Liver (tissue), 9 donors: ENCODE results near the gene DSPP. TPM values are rescaled to one million over a fixed set of nuclear protein-coding genes. Genes with fewer than 3 reads are reported as not detected.

Experiments used
- DNase-seq: peaks from one replicate; pipeline ENCODE4 v3.0.0-alpha.2; 2017; ENCODE audit warnings: low spot score
- H3K27ac ChIP-seq, 2 donors: one replicate each; pipeline ENCODE4 v1.7.0; 2013; ENCODE audit warnings: inconsistent platforms in 2 of 2, low read length in 2 of 2, control low read depth in 1 of 2, low read depth in 1 of 2, mild to moderate bottlenecking in 1 of 2
- H3K27me3 ChIP-seq, 4 donors: one replicate each; pipeline versions ENCODE4 v1.6.1 to v1.7.0; 2013; ENCODE audit warnings: low read length in 3 of 4, inconsistent platforms in 1 of 4, mild to moderate bottlenecking in 1 of 4, moderate library complexity in 1 of 4; ENCODE audit not compliant: control insufficient read depth in 4 of 4, insufficient read depth in 4 of 4
- H3K36me3 ChIP-seq, 4 donors: one replicate each; pipeline versions ENCODE4 v1.6.1 to v1.7.0; 2013; ENCODE audit warnings: low read length in 3 of 4, mild to moderate bottlenecking in 3 of 4, low read depth in 1 of 4, moderate library complexity in 1 of 4; ENCODE audit not compliant: control insufficient read depth in 4 of 4, insufficient read depth in 3 of 4
- H3K4me1 ChIP-seq, 4 donors: one replicate each; pipeline versions ENCODE4 v1.6.1 to v1.7.0; 2013; ENCODE audit warnings: low read length in 3 of 4, mild to moderate bottlenecking in 3 of 4, moderate library complexity in 1 of 4; ENCODE audit not compliant: control insufficient read depth in 4 of 4, insufficient read depth in 4 of 4
- H3K4me3 ChIP-seq, 3 donors: one replicate each; pipeline versions ENCODE4 v1.6.1 to v1.7.0; 2013; ENCODE audit warnings: low read length in 3 of 3, control low read depth in 1 of 3, low read depth in 1 of 3, mild to moderate bottlenecking in 1 of 3
- H3K9ac ChIP-seq, 2 donors: one replicate each; pipeline ENCODE4 v1.7.0; 2013; ENCODE audit warnings: low read length in 2 of 2, mild to moderate bottlenecking in 2 of 2, moderate library complexity in 2 of 2, control low read depth in 1 of 2, low read depth in 1 of 2
- H3K9me3 ChIP-seq, 4 donors: one replicate each; pipeline versions ENCODE4 v1.6.1 to v1.7.0; 2013; ENCODE audit warnings: low read length in 3 of 4; ENCODE audit not compliant: control insufficient read depth in 4 of 4
- ATF3 ChIP-seq: IDR thresholded peaks from 2 replicates; pipeline ENCODE4 v1.6.1; 2016; ENCODE audit warnings: antibody characterized with exemption
- EGR1 ChIP-seq, 2 donors: IDR thresholded peaks; 2 replicates each; pipeline ENCODE4 v1.6.1; 2016 to 2018; ENCODE audit warnings: antibody characterized with exemption in 2 of 2, low read depth in 2 of 2
- FOXA1 ChIP-seq: IDR thresholded peaks from 2 replicates; pipeline ENCODE4 v1.6.1; 2016; ENCODE audit warnings: antibody characterized with exemption
- FOXA2 ChIP-seq: IDR thresholded peaks from 2 replicates; pipeline ENCODE4 v1.6.1; 2016; ENCODE audit warnings: antibody characterized with exemption
- GABPA ChIP-seq, 2 donors: IDR thresholded peaks in 1 of 2; conservative IDR thresholded peaks in 1 of 2; 2 replicates each; pipeline ENCODE4 v1.6.1; 2016; ENCODE audit warnings: antibody characterized with exemption in 2 of 2, mild to moderate bottlenecking in 1 of 2, moderate library complexity in 1 of 2
- HNF4A ChIP-seq, 2 donors: conservative IDR thresholded peaks; 2 replicates each; pipeline ENCODE4 v1.6.1; 2016; ENCODE audit warnings: antibody characterized with exemption in 2 of 2, mild to moderate bottlenecking in 2 of 2
- HNF4G ChIP-seq: IDR thresholded peaks from 2 replicates; pipeline ENCODE4 v1.6.1; 2016; ENCODE audit warnings: antibody characterized with exemption
- JUND ChIP-seq, 2 donors: IDR thresholded peaks; 2 replicates each; pipeline ENCODE4 v1.6.1; 2016; ENCODE audit warnings: antibody characterized with exemption in 2 of 2
- MAX ChIP-seq: IDR thresholded peaks from 2 replicates; pipeline ENCODE4 v1.6.1; 2016; ENCODE audit warnings: antibody characterized with exemption
- NR2F2 ChIP-seq: IDR thresholded peaks from 2 replicates; pipeline ENCODE4 v1.6.1; 2016; ENCODE audit warnings: antibody characterized with exemption
- RAD21 ChIP-seq, 2 donors: IDR thresholded peaks; 2 replicates each; pipeline ENCODE4 v1.6.1; 2016; ENCODE audit warnings: antibody characterized with exemption in 2 of 2, mild to moderate bottlenecking in 2 of 2
- RXRA ChIP-seq, 2 donors: IDR thresholded peaks; 2 replicates each; pipeline ENCODE4 v1.6.1; 2017 to 2018; ENCODE audit warnings: antibody characterized with exemption in 2 of 2, mild to moderate bottlenecking in 1 of 2
- SP1 ChIP-seq: IDR thresholded peaks from 2 replicates; pipeline ENCODE4 v1.6.1; 2018; ENCODE audit warnings: antibody characterized with exemption, mild to moderate bottlenecking
- TAF1 ChIP-seq: conservative IDR thresholded peaks from 2 replicates; pipeline ENCODE4 v1.6.1; 2016; ENCODE audit warnings: antibody characterized with exemption, mild to moderate bottlenecking
- YY1 ChIP-seq: IDR thresholded peaks from 2 replicates; pipeline ENCODE4 v1.6.1; 2016; ENCODE audit warnings: antibody characterized with exemption, mild to moderate bottlenecking
- WGBS: extraction: QIAGEN DNeasy Blood & Tissue Kit; methylation state at CpG from one replicate; pipeline ENCODE4 v1.1.7; 2013; 5-methylcytosine and 5-hydroxymethylcytosine counted together
- polyA plus RNA-seq, 2 donors: library from polyadenylated mRNA; stranded (reverse) in 1 of 2; unstranded in 1 of 2; fragments of 200-250 nt in 1 of 2; fragments of >200 nt in 1 of 2; fragmentation: Nextera tagmentation in 1 of 2; extraction: Ambion mirVana in 1 of 2; gene quantifications; one replicate each; pipeline versions ENCODE4 v1.2.1 to v1.2.3, GENCODE V29; 2013 to 2015
- total RNA-seq, 2 donors: library from RNA; depleted of rRNA; stranded (reverse); fragments of >200 nt; gene quantifications; one replicate each; pipeline ENCODE4 v1.2.3, GENCODE V29; 2014
- TF ChIP-seq, protein P1 (sequence below): IDR thresholded peaks from 2 replicates; pipeline ENCODE4 v1.6.1; 2016; ENCODE audit warnings: antibody characterized with exemption, mild to moderate bottlenecking
- TF ChIP-seq, protein P2 (sequence below): IDR thresholded peaks from 2 replicates; pipeline ENCODE4 v1.6.1; 2016; ENCODE audit warnings: antibody characterized with exemption
- TF ChIP-seq, protein P3 (sequence below): fragments of 150-350 bp; IDR thresholded peaks from 2 replicates; pipeline ENCODE4 v1.5.1; 2017; ENCODE audit warnings: improper control_type of control experiment, low read depth, low read length; ENCODE audit not compliant: missing input control
- donor health status: healthy.
- donor health status: healthy.
- donor health status: healthy.
- donor health status: healthy.
- donor health status: healthy.

Gene DSPP
- total and polyA plus RNA-seq, 4 donors = under 0.01 TPM; not detected in 3

DNA sequence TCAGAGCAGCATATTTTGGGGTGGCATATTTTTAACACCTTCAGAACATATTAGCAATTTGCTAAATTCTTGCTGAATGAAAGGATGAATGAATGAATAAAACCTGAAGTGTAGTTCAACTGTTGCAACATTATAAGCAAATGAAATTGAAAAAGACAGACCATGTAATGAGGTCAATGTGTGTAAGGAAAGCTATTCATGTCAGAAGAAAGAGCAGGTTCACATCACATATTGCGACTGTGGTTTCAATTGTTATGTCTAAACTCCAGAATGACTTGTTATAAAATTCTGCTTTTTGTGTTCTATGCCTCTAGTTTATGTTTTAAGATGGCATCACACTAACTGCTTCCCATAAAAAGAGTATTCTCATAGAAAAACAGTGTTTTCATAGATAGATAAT lies 32.9 kb upstream of the DSPP start:
- no peak overlapping the region for H3K9ac ChIP-seq
- H3K9me3 ChIP-seq = no peaks in the 10 kb centered on the region
- H3K4me1 ChIP-seq = no peaks in the 10 kb centered on the region
- 96% methylated on average over 1 of the region's 1 CpG for WGBS
- no peak overlapping the region for H3K27ac ChIP-seq
- H3K36me3 ChIP-seq = no peaks in the 10 kb centered on the region
- DNase-seq = no peak
- TF ChIP-seq RAD21 (IDR thresholded peaks at IDR 0.05) (no peak), SP1 (no peak), EGR1 (IDR thresholded peaks at IDR 0.05; ENCODE audit: low read depth in 2 of 2) (no peak), NR2F2 (no peak), FOXA1 (no peak), FOXA2 (no peak), MAX (no peak), RXRA (IDR thresholded peaks at IDR 0.05) (no peak), JUND (IDR thresholded peaks at IDR 0.05) (no peak), ATF3 (no peak), GABPA (IDR thresholded peaks at IDR 0.05 in 1 of 2, conservative IDR thresholded peaks at IDR 0.05 in 1 of 2) (no peak), HNF4G (no peak), HNF4A (conservative IDR thresholded peaks at IDR 0.05) (no peak), TAF1 (no peak), YY1 (no peak)
- TF ChIP-seq, protein P1, sequence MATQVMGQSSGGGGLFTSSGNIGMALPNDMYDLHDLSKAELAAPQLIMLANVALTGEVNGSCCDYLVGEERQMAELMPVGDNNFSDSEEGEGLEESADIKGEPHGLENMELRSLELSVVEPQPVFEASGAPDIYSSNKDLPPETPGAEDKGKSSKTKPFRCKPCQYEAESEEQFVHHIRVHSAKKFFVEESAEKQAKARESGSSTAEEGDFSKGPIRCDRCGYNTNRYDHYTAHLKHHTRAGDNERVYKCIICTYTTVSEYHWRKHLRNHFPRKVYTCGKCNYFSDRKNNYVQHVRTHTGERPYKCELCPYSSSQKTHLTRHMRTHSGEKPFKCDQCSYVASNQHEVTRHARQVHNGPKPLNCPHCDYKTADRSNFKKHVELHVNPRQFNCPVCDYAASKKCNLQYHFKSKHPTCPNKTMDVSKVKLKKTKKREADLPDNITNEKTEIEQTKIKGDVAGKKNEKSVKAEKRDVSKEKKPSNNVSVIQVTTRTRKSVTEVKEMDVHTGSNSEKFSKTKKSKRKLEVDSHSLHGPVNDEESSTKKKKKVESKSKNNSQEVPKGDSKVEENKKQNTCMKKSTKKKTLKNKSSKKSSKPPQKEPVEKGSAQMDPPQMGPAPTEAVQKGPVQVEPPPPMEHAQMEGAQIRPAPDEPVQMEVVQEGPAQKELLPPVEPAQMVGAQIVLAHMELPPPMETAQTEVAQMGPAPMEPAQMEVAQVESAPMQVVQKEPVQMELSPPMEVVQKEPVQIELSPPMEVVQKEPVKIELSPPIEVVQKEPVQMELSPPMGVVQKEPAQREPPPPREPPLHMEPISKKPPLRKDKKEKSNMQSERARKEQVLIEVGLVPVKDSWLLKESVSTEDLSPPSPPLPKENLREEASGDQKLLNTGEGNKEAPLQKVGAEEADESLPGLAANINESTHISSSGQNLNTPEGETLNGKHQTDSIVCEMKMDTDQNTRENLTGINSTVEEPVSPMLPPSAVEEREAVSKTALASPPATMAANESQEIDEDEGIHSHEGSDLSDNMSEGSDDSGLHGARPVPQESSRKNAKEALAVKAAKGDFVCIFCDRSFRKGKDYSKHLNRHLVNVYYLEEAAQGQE = no peak
- TF ChIP-seq, protein P2, sequence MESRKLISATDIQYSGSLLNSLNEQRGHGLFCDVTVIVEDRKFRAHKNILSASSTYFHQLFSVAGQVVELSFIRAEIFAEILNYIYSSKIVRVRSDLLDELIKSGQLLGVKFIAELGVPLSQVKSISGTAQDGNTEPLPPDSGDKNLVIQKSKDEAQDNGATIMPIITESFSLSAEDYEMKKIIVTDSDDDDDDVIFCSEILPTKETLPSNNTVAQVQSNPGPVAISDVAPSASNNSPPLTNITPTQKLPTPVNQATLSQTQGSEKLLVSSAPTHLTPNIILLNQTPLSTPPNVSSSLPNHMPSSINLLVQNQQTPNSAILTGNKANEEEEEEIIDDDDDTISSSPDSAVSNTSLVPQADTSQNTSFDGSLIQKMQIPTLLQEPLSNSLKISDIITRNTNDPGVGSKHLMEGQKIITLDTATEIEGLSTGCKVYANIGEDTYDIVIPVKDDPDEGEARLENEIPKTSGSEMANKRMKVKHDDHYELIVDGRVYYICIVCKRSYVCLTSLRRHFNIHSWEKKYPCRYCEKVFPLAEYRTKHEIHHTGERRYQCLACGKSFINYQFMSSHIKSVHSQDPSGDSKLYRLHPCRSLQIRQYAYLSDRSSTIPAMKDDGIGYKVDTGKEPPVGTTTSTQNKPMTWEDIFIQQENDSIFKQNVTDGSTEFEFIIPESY = no peak
- TF ChIP-seq, protein P3, sequence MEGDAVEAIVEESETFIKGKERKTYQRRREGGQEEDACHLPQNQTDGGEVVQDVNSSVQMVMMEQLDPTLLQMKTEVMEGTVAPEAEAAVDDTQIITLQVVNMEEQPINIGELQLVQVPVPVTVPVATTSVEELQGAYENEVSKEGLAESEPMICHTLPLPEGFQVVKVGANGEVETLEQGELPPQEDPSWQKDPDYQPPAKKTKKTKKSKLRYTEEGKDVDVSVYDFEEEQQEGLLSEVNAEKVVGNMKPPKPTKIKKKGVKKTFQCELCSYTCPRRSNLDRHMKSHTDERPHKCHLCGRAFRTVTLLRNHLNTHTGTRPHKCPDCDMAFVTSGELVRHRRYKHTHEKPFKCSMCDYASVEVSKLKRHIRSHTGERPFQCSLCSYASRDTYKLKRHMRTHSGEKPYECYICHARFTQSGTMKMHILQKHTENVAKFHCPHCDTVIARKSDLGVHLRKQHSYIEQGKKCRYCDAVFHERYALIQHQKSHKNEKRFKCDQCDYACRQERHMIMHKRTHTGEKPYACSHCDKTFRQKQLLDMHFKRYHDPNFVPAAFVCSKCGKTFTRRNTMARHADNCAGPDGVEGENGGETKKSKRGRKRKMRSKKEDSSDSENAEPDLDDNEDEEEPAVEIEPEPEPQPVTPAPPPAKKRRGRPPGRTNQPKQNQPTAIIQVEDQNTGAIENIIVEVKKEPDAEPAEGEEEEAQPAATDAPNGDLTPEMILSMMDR = no peak
- no peaks in the 10 kb centered on the region for H3K27me3 ChIP-seq
- H3K4me3 ChIP-seq = no peak overlapping the region

- no peak for TF ChIP-seq ATF3
- no peak for TF ChIP-seq RAD21 (IDR thresholded peaks at IDR 0.05)
- TF ChIP-seq SP1 = no peak
- TF ChIP-seq, protein P3 = no peak
- TF ChIP-seq FOXA2 = no peak
- no peaks in the 10 kb centered on the region for H3K36me3 ChIP-seq
- H3K27ac ChIP-seq = no peak overlapping the region
- DNase-seq = no peak
- no peaks in the 10 kb centered on the region for H3K27me3 ChIP-seq
- no peak overlapping the region for H3K4me3 ChIP-seq
- H3K4me1 ChIP-seq = no peaks in the 10 kb centered on the region
- no peaks in the 10 kb centered on the region for H3K9me3 ChIP-seq
- no peak overlapping the region for H3K9ac ChIP-seq
Observed at GRCh38 chr4:87575983-87576382, 32.3 kb upstream of the DSPP start.
